Measurements from ENCODE around the gene ITPRID1. TPM values are rescaled to one million over a fixed set of nuclear protein-coding genes. Genes with fewer than 3 reads are reported as not detected.

Gene ITPRID1
- total and polyA plus RNA-seq, 10 of the 15 experiments (the other 5 are each of a cell fraction or from before 2014, with no cell fraction given): 0.06 TPM; not detected in 9

GRCh38 chr7:31508823-31509222 is 5.1 kb upstream of the ITPRID1 start:
- DNase-seq (ENCODE audit: low read depth, low spot score) (no peak), ATAC-seq (no peak), FAIRE-seq (no peak)
- no peak overlapping the region for H3K4me2 ChIP-seq (ENCODE audit: control insufficient read depth, insufficient read depth)
- no peak overlapping the region for H3K27ac ChIP-seq (ENCODE audit: control insufficient read depth, insufficient read depth)
- in situ Hi-C loops (cut with MboI): no loop called here
- no peaks in the 10 kb centered on the region for H3K27me3 ChIP-seq (replicated peaks in 1 of 2; ENCODE audit: control insufficient read depth in 2 of 2, insufficient read depth in 2 of 2, low read length in 1 of 2)
- ChIA-PET CTCF (interaction anchor here (0.6 to 1.4 kb wide), 2 partner anchors 10 to 535 kb away, joined by 3 to 5 read pairs; no protein-coding TSS in a partner anchor), RAD21 (ENCODE audit: unreplicated experiment) (no interaction called here), POLR2A (no interaction called here), SMC1A (ENCODE audit: uncharacterized antibody, unreplicated experiment) (no interaction called here)
- intact Hi-C loops (cut with micrococcal nuclease; ENCODE audit: unreplicated experiment): no loop called here
- H2AFZ ChIP-seq (ENCODE audit: control insufficient read depth, low read depth, low read length): no peak overlapping the region
- H3K4me3 ChIP-seq: no peak overlapping the region
- no peaks in the 10 kb centered on the region for H3K9me3 ChIP-seq (replicated peaks; ENCODE audit: control insufficient read depth, insufficient read depth, low read length)
- H3K36me3 ChIP-seq (ENCODE audit: control insufficient read depth in 2 of 2, insufficient read depth in 2 of 2, low read length in 1 of 2): no peaks in the 10 kb centered on the region
- H3K79me2 ChIP-seq (ENCODE audit: control insufficient read depth, insufficient read depth, low read length): no peaks in the 10 kb centered on the region
- no peak overlapping the region for H3K9ac ChIP-seq (ENCODE audit: control insufficient read depth, insufficient read depth, low read length)
- no peaks in the 10 kb centered on the region for H4K20me1 ChIP-seq (ENCODE audit: control insufficient read depth, insufficient read depth)
- WGBS (ENCODE audit: insufficient coverage, insufficient replicate concordance, low lambda C conversion rate, missing lambda C conversion rate): 3% methylated on average over 5 of the region's 5 CpGs
- no TSS peak for BruUV-seq (replicated peaks)
- no peaks in the 10 kb centered on the region for H3K4me1 ChIP-seq (ENCODE audit: control insufficient read depth, insufficient read depth, low read length)
- TF ChIP-seq BHLHE40 (IDR thresholded peaks at IDR 0.05; ENCODE audit: borderline replicate concordance in 1 of 2, low read depth in 2 of 2, low read length in 1 of 2): no peak
- TF ChIP-seq ZNF384 (IDR thresholded peaks at IDR 0.05; ENCODE audit: borderline replicate concordance, low read depth, low read length): no peak
- no peak for TF ChIP-seq ZBED1 (IDR thresholded peaks at IDR 0.05; ENCODE audit: borderline replicate concordance)
- TF ChIP-seq NFYB (IDR thresholded peaks at IDR 0.05; ENCODE audit: insufficient read depth, low read depth, low read length): no peak
- no peak for TF ChIP-seq BCL3 (IDR thresholded peaks at IDR 0.05; ENCODE audit: borderline replicate concordance, insufficient read depth, low read depth, low read length, poor library complexity, severe bottlenecking)
- TF ChIP-seq, protein P1, sequence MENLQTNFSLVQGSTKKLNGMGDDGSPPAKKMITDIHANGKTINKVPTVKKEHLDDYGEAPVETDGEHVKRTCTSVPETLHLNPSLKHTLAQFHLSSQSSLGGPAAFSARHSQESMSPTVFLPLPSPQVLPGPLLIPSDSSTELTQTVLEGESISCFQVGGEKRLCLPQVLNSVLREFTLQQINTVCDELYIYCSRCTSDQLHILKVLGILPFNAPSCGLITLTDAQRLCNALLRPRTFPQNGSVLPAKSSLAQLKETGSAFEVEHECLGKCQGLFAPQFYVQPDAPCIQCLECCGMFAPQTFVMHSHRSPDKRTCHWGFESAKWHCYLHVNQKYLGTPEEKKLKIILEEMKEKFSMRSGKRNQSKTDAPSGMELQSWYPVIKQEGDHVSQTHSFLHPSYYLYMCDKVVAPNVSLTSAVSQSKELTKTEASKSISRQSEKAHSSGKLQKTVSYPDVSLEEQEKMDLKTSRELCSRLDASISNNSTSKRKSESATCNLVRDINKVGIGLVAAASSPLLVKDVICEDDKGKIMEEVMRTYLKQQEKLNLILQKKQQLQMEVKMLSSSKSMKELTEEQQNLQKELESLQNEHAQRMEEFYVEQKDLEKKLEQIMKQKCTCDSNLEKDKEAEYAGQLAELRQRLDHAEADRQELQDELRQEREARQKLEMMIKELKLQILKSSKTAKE (IDR thresholded peaks at IDR 0.05; ENCODE audit: low read depth, poor library complexity, severe bottlenecking): no peak
- TF ChIP-seq, protein P2, sequence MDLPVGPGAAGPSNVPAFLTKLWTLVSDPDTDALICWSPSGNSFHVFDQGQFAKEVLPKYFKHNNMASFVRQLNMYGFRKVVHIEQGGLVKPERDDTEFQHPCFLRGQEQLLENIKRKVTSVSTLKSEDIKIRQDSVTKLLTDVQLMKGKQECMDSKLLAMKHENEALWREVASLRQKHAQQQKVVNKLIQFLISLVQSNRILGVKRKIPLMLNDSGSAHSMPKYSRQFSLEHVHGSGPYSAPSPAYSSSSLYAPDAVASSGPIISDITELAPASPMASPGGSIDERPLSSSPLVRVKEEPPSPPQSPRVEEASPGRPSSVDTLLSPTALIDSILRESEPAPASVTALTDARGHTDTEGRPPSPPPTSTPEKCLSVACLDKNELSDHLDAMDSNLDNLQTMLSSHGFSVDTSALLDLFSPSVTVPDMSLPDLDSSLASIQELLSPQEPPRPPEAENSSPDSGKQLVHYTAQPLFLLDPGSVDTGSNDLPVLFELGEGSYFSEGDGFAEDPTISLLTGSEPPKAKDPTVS (IDR thresholded peaks at IDR 0.05; ENCODE audit: low read depth, low read length): no peak
- TF ChIP-seq, protein P3, sequence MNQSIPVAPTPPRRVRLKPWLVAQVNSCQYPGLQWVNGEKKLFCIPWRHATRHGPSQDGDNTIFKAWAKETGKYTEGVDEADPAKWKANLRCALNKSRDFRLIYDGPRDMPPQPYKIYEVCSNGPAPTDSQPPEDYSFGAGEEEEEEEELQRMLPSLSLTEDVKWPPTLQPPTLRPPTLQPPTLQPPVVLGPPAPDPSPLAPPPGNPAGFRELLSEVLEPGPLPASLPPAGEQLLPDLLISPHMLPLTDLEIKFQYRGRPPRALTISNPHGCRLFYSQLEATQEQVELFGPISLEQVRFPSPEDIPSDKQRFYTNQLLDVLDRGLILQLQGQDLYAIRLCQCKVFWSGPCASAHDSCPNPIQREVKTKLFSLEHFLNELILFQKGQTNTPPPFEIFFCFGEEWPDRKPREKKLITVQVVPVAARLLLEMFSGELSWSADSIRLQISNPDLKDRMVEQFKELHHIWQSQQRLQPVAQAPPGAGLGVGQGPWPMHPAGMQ (IDR thresholded peaks at IDR 0.05; ENCODE audit: borderline replicate concordance): no peak
- TF ChIP-seq GABPA (IDR thresholded peaks at IDR 0.05; ENCODE audit: low read depth): no peak
- TF ChIP-seq MEF2A (IDR thresholded peaks at IDR 0.05; ENCODE audit: insufficient read depth, low read depth, low read length): no peak
- no peak for TF ChIP-seq CBFB (IDR thresholded peaks at IDR 0.05; ENCODE audit: low read depth)
- no peak for TF ChIP-seq NR2C2 (IDR thresholded peaks at IDR 0.05; ENCODE audit: borderline replicate concordance, control insufficient read depth, insufficient read length, low read depth)
- TF ChIP-seq USF1 (IDR thresholded peaks at IDR 0.05; ENCODE audit: borderline replicate concordance, extremely low read length, insufficient read depth, low read depth, low read length): no peak
- no peak for TF ChIP-seq MYC (IDR thresholded peaks at IDR 0.05; ENCODE audit: insufficient read depth, insufficient read length, insufficient replicate concordance, low read length, severe bottlenecking)
- TF ChIP-seq STAT1 (conservative IDR thresholded peaks at IDR 0.05): no peak
- TF ChIP-seq TCF12 (IDR thresholded peaks at IDR 0.05; ENCODE audit: low read depth, low read length): no peak
- TF ChIP-seq PAX8 (IDR thresholded peaks at IDR 0.05): no peak
